Muscle of leg (tissue), 11 donors: Measurements from ENCODE around the gene TGFB2. TPM values are rescaled to one million over a fixed set of nuclear protein-coding genes. Genes with fewer than 3 reads are reported as not detected.

Experiments
- DNase-seq: peaks from one replicate; pipeline ENCODE4 v3.0.0; 2013
- H3K27ac ChIP-seq: one replicate; pipeline ENCODE4 v1.5.1; 2013; ENCODE audit warnings: mild to moderate bottlenecking, low read length, control low read depth
- H3K27me3 ChIP-seq: one replicate; pipeline ENCODE4 v1.6.1; 2013; ENCODE audit warnings: low read length; ENCODE audit not compliant: control insufficient read depth, insufficient read depth
- H3K36me3 ChIP-seq: one replicate; pipeline ENCODE4 v1.6.1; 2013; ENCODE audit warnings: low read length; ENCODE audit not compliant: control insufficient read depth, insufficient read depth
- H3K4me1 ChIP-seq: one replicate; pipeline ENCODE4 v1.6.1; 2013; ENCODE audit warnings: low read length; ENCODE audit not compliant: control insufficient read depth, insufficient read depth
- H3K4me3 ChIP-seq: one replicate; pipeline ENCODE4 v1.5.1; 2013; ENCODE audit warnings: low read length, control low read depth
- H3K9me3 ChIP-seq: replicated peaks from 2 replicates; pipeline ENCODE4 v1.6.1; 2013; ENCODE audit warnings: low read depth, low read length; ENCODE audit not compliant: control insufficient read depth
- WGBS: methylation state at CpG from one replicate; pipeline ENCODE4 v1.1.5; 2013; ENCODE audit warnings: missing lambda C conversion rate; ENCODE audit not compliant: insufficient coverage; 5-methylcytosine and 5-hydroxymethylcytosine counted together
- polyA plus RNA-seq, 8 donors: library from polyadenylated mRNA; unstranded; fragments of 120-200 nt; gene quantifications; one replicate each; pipeline versions ENCODE4 v1.2.1 to v1.2.3, GENCODE V29; 2013; ENCODE audit warnings: inconsistent platforms in 1 of 8, low replicate concordance in 1 of 8; ENCODE audit not compliant: insufficient read length in 8 of 8, insufficient read depth in 1 of 8
- total RNA-seq: library from RNA; stranded (reverse); fragments of 120-200 nt; gene quantifications from one replicate; pipeline ENCODE4 v1.2.4, GENCODE V29; 2013

Gene TGFB2
- total and polyA plus RNA-seq, 9 donors: 37.2 to 69.2 (median 50.7) TPM

DNA sequence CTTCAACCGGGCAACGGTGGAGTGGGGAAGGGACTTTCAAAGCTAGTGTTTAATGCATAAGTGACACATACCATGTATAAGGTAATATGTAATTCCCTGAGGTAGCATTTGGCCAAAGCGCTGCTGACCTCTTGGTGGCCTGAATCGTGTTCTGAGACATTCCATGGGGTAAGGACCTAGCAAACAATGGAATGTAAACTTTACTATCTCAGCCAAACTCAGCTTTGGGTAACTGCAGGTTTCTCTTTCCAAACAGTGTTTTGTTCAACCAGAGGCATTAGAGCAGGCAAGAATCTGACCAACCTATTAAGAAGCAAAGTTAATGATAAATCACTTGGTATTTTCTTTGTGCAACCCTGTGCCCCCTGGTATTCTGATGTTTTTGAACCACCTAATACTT is 22.0 kb downstream of the TGFB2 start:
- Histone ChIP-seq H3K27ac (peak overlapping the region; percentile 21), H3K4me1 (peaks cover 45% of the 10 kb centered on the region), H3K9me3 (no peaks in the 10 kb centered on the region), H3K4me3 (no peak overlapping the region), H3K27me3 (no peaks in the 10 kb centered on the region), H3K36me3 (peaks cover 38% of the 10 kb centered on the region)
- no CpG with 5 or more reads among the region's 4 CpGs for WGBS
- DNase-seq: no peak

DNA sequence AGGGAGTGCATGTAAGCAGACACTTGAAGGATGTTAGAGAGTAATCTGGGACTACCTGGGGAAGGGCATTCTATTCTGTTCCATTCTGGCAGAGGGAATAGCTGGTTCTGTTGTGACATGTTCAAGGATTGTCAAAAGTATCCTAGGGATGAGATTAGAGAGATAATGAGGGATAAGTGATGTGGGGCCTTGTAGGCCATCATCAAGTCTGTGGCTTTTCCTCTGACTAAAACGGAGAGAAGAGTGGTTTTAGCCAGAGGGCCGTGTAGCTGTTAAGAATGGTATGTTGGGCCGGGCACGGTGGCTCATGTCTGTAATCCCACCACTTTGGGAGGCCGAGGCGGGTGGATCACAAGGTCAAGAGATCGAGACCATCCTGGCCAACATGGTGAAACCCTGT is 23.6 kb downstream of the TGFB2 start:
- Histone ChIP-seq H3K9me3 (no peaks in the 10 kb centered on the region), H3K36me3 (peaks cover 35% of the 10 kb centered on the region), H3K4me3 (no peak overlapping the region), H3K27ac (no peak overlapping the region), H3K27me3 (no peaks in the 10 kb centered on the region), H3K4me1 (peaks cover 48% of the 10 kb centered on the region)
- WGBS: 100% methylated on average over 2 of the region's 7 CpGs
- no peak for DNase-seq

DNA sequence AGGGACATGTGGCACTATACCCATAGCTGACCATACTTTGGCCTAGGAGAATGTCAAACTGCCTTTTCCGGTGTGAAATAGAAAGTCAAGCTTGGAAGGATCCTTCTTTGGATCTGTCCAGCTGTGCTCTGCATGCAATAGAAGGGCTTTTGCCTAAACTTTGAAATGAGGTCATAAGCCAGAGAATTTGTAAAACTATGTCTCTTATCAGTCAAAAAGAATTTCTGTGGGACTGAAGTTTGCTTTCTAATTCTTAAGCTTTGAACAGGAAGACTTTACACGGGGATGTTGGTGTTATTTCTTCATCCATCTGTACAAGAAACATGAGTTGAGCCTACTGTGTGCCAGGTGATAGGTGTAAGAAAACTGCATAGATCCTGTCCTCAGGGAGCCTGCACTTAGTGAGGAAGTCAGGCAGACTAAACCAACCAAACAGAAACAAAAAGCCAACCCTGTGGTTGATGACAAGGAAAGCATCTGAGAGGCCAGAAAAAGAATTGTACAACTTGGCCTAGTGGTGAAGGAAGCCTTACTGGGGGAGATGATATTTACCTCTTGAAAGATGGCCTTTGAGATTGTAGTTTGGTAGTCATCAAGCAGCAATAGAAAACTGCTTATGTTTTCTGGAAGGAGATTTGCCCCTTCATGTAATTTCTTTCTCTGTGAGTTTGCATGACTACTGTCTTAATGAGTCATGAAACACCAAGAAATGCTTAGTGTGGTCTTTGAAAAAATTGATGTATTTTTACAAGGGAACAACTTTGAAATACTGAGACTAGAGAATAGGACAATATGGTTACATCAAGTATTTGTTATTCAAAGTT is 24.8 kb downstream of the TGFB2 start:
- H3K36me3 ChIP-seq: peaks cover 32% of the 10 kb centered on the region
- 86% methylated on average over 1 of the region's 2 CpGs for WGBS

DNA sequence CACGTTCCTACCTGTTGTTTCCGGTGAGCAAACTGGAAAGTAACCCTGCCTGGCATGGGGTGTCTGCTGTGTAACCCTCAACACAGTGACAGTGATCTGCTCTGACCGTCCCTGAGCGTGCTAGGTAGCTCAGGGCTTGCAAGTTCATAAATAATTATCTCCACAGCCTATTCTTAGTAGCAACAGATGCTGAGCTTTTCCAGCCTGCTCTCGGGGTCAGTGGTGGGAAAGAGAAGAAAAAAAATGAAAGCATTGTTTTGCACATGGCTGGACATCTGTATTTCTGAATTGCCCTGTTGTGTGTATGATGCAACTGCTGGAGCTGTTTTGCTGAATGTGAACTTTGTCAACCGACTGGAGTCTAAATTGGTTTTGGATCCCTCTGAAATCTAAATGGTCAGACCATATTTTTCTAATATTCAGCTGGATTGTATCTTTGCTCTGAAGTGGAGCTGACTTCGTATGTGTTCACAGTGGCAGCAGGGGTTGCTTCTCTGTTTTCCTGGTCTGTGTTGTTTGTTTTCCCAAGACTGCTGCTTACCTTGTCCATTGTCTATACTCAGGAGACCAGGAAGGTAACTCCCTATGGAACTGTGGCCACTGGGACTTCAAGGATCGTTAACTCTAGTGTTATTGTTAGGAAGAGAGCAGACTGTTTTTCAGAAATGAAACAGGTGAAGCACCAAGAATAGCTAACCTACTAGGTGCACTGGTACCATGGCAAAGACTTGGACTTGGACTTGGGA is 27.0 kb downstream of the TGFB2 start:
- Histone ChIP-seq H3K36me3 (peaks cover 12% of the 10 kb centered on the region), H3K4me1 (peaks cover 38% of the 10 kb centered on the region), H3K27ac (peak overlapping the region; percentile 89), H3K9me3 (no peaks in the 10 kb centered on the region), H3K27me3 (no peaks in the 10 kb centered on the region), H3K4me3 (no peak overlapping the region)
- 6% methylated on average over 2 of the region's 8 CpGs for WGBS
- DNase-seq: peak; percentile 98

More for the DNA sequence above, 24.8 kb downstream of the TGFB2 start:
- Histone ChIP-seq H3K9me3 (no peaks in the 10 kb centered on the region), H3K27ac (no peak overlapping the region), H3K27me3 (no peaks in the 10 kb centered on the region), H3K4me3 (no peak overlapping the region), H3K4me1 (peaks cover 49% of the 10 kb centered on the region)
- peak; percentile 43 for DNase-seq

DNA sequence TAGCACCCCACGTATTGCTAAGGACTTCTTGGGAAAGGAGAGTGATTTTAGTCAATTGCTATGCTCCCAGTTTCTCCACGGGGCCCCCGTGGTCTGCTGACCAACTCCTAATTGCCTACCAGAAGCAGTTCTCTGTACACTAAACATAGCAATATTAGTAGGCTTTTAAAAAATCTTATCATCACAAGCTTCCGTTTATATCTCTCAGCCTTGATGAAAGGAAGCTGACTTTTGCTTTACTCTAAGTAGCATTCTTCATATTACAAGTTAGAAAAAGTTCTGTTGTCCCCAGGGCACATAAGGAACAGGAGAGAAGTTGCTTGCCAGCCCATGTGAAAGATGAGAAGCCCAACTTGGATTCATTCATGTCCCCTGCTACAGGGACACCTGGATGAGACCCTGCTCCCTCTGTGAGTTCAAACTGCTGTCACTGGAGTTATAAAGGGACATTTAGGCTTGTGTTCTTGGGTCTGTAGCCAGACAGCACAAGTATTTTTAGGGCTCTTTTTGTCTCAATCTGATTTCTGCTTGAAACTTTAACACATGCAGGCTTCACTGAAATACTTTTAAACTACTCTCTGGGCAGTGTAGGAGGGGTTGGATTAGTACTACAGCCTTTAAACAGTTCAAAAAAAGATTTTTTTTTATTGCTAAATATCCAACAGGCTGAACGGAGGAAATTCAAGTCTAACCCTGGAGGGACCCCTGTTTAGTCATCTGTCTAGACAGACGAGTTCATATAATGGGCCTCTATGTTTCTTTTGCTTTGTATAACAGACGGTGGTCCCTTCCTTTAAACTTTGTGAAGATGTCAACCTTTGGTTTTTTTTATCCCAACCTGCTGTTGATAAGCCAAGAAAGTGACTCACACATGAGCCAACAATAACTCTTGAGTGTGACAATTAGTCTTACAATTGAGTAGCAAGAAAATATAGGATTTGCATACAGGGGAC is 29.5 kb downstream of the TGFB2 start:
- Histone ChIP-seq H3K9me3 (no peaks in the 10 kb centered on the region), H3K27ac (peak overlapping the region; percentile 78), H3K4me3 (no peak overlapping the region), H3K27me3 (no peaks in the 10 kb centered on the region), H3K4me1 (peaks cover 34% of the 10 kb centered on the region), H3K36me3 (peaks cover 2% of the 10 kb centered on the region)
- no CpG with 5 or more reads among the region's 7 CpGs for WGBS
- peak; percentile 88 for DNase-seq

DNA sequence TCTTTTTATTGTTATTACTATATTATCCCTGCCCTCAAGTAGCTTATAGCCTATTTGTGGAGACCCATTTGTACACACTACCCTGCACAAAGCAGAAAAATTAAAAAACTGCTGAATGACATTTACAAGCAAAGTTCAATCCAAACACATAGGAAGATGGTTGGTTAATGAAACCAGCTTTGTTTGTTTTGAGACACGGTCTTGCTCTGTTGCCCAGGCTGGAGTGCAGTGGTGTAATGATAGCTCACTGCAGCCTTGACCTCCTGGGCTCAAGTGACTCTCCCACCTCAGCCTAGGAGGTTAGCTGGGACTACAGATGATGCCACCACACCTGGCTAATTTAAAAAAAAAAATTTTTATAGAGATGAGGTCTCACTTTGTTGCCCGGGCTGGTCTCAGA is 31.6 kb downstream of the TGFB2 start:
- Histone ChIP-seq H3K4me1 (peaks cover 35% of the 10 kb centered on the region), H3K36me3 (peaks cover 3% of the 10 kb centered on the region), H3K27ac (no peak overlapping the region), H3K27me3 (no peaks in the 10 kb centered on the region), H3K4me3 (no peak overlapping the region), H3K9me3 (no peaks in the 10 kb centered on the region)
- WGBS: 60% methylated on average over 1 of the region's 2 CpGs
- no peak for DNase-seq

DNA sequence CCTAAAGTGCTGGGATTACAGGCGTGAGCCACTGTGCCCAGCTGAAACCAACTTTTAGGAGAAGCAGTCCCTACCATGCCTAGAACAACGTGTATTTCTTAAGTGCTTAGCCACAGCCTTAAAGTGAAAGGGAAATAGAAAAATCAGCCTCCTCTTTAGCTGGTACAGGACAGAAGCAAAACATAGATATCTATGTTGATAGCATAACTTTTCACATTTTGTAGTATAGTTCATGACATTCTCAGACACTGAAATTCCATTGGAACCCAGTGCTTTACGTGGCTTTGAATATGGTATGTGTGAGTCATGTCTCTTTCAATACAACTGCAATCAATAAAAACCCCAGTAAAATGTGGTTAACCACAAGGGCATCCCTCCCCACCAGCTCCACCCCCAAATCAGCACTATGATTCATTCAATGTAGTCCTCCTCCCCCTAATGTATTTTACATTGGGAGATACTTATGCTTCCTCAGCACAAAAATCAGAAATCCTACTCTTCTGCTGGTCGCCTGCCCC is 32.1 kb downstream of the TGFB2 start:
- 90% methylated on average over 2 of the region's 4 CpGs for WGBS
- peaks cover 7% of the 10 kb centered on the region for H3K36me3 ChIP-seq
- no peak overlapping the region for H3K27ac ChIP-seq
- H3K4me1 ChIP-seq: peaks cover 33% of the 10 kb centered on the region
- no peak for DNase-seq
- H3K27me3 ChIP-seq: no peaks in the 10 kb centered on the region
- no peaks in the 10 kb centered on the region for H3K9me3 ChIP-seq
- no peak overlapping the region for H3K4me3 ChIP-seq

DNA sequence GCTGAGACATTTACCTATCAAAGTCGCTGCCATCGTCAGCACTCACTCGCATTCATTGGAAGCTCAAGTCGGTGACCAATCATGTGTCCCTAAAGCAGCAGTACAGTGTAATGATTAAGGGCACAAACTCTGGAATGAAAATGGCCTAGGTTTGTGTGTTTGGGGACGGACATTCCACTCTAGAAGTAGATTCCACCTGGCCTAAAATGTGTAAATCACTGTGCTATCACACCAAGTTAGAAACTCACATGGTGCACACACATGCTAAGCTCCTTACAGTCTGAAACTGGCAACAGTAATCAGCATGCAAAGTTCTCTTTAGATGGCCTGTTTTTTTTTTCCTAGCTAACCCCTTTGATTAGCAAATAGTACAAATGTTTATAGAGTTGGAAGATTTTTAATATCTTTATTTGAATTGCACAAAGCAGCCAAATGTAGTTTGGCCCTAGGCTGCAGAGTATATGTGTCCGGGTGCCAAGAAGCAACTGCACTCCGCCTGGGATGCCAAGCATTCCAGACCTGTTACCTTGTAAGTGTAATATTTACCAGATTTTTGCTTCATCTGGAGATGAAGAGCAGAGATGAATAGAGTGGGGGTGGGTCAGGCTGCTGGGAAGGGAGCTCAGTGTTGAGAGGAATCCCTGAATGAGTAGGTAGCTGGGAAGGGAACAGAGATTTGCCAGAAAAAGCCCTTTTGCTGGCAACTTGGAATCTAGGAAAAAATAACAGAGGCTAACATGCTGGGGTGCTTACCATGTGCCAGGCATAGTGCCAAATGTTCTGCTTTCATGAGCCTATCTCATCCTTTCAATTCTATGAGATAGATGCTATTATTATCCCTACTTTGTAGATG is 35.2 kb downstream of the TGFB2 start:
- Histone ChIP-seq H3K36me3 (peaks cover 7% of the 10 kb centered on the region), H3K9me3 (no peaks in the 10 kb centered on the region), H3K27ac (peak overlapping the region; percentile 48), H3K4me3 (no peak overlapping the region), H3K27me3 (no peaks in the 10 kb centered on the region), H3K4me1 (peaks cover 21% of the 10 kb centered on the region)
- DNase-seq: peak; percentile 81
- 63% methylated on average over 6 of the region's 7 CpGs for whole genome bisulfite sequencing

DNA sequence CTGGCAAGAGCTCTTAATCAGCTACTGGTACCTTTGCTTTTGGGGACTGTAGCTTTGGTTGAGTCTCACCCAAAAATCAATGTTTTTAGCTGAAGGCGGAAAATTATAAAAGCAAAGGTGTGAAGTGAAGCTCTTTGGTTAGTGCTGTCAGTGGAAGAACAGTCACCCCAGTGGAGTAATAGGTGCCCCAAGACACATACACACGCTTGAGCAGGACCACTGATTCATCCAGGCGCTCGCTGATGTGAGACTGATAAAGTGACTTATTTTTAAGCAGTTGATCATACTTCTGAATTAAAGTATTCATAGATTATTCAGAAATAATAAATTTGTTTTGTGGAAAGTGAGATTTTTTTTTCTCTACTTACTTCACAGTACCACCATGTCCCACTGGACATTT is 37.1 kb downstream of the TGFB2 start:
- DNase-seq: no peak
- H3K9me3 ChIP-seq: no peaks in the 10 kb centered on the region
- H3K27me3 ChIP-seq: no peaks in the 10 kb centered on the region
- WGBS: no CpG with 5 or more reads among the region's 4 CpGs
- H3K4me1 ChIP-seq: peaks cover 23% of the 10 kb centered on the region
- no peak overlapping the region for H3K4me3 ChIP-seq
- no peak overlapping the region for H3K27ac ChIP-seq
- peaks cover 8% of the 10 kb centered on the region for H3K36me3 ChIP-seq
